Putamen (tissue), 1 donor: ENCODE results near the gene VPS13A.
"Not testable (repeated sequence)": the region's sequence is repeated elsewhere in the genome, so short reads cannot be mapped to it uniquely, and the experiment has no call there.

ENCODE experiments used
- DNase-seq: peaks from one replicate; pipeline ENCODE4 v3.0.0-alpha.2; 2016; ENCODE audit warnings: low spot score

The VPS13A gene

DNA sequence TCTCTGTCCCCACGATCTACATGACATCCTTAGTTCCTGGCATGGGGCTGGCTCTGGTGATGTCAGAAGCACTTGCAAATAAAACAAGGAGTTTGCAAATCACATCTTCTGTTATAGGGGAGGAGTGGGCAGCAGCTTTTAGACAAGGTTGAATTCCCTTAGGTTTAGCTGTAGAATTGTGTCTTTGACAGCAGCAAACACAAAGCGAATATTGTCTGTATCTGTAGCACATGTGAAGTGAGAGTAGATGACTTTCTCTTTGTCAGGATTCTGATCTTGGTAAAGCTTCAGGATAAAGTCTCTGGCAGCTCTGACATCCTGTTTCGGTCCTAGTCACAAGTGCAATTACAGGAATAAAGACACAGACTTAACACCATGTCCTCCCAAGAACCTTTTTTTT lies 246.5 kb downstream of the VPS13A start:
- no peak for DNase-seq

DNA sequence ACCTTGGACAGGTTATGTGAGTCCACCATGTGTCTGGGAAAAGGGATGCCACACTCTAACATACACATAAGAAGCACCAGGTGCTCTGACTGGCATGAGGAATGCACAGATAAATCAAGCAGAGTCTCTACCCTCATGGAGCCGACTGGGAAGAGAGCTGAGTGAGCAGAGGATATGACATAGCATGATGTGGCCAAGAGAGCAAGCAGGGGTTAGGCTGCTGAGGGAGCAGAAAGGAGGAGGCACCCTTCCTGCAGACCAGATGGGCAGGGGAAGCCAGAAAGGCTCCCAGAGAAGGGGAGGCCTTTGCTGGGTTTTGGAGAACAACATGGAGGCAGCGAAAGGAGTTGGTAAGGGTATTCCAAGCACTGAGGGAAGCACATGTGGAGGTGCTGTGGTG lies 247.7 kb downstream of the VPS13A start:
- no peak for DNase-seq

DNA sequence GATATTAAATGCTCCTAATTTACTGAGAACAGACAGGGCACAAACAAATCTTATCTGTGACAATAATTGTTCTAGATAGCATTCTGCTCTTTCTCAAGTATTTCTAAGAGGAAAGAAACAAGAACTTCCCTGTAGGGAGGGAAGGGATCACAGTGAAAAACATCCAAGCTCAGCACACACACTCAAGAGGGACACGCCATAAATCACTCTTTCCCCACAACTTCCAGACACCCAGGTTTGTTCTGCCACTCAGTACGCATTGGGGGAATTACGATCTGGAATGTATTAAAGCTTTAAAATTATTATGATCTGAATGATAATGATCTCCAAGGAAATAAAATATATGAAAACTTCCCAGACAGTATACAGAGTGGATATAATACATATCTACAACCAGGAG lies 249.4 kb downstream of the VPS13A start:
- no peak for DNase-seq

DNA sequence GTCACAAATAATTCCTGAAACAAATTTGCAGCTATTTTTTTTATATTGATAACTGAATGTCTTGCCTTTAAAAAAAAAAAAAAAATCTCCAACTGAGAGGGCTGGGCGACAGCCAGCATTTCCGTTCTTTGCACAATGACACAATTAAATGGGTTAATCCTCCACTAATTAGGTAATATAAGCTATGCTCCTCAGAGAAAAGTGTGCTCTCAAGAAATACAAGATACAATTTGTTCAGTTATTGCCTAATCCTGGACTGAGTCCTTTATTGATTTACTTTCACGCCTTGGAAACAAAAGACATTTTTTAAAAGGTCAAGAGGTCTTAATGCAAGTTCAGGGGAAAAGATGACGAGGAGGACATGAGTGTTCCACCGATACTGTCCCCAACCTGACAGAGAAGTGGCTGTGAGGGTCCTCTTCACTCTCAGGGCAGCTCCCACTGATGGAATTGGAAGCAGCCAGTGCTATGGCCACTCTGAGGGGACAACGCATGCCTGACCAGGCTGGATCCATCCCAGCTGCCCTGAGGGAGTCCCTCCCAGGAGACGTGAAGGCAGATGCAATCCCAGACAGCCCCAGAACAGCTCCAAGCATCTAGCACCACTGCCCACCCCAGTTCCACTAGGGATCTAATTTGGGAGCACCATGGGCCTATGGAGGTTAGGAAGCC lies 250.1 kb downstream of the VPS13A start:
- DNase-seq = no peak

DNA sequence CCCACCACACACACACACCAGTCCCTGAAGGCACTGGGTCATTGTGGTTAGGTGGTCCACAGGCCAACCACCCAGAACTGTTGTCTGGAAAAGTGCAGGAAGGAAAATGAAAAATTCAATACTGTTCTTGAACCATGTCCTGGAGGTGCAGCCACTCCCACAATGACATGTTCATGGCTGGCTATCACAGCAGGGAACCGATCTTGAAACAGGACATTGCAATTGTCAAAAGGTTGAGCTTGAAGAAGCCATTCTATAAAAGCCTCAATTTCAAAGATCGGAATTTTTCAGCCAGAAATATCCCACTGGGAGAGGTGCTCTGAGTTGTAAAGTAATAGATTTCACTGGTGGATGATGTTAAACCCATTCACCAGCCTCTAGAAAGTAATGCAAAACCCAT lies 252.6 kb downstream of the VPS13A start:
- no peak for DNase-seq

DNA sequence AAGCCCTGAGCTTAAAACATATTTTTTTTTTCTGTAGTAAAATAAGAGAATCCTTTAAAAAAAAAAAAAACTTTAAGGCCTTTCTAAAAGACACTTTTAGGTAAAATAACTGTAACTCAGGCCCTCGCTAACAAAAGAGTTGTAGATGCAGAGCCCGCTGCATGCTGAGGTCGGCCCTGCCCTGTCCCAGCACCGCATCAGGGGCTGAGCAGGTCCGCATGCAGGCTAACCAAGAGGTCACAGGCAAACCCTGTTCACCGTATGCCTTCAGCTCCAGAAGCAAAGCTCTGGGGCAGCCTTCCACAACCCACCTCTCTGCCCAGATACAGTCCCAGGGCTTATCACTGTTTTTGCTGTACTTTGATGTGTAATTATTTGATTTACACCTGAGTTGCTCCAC lies 254.7 kb downstream of the VPS13A start:
- no peak for DNase-seq

DNA sequence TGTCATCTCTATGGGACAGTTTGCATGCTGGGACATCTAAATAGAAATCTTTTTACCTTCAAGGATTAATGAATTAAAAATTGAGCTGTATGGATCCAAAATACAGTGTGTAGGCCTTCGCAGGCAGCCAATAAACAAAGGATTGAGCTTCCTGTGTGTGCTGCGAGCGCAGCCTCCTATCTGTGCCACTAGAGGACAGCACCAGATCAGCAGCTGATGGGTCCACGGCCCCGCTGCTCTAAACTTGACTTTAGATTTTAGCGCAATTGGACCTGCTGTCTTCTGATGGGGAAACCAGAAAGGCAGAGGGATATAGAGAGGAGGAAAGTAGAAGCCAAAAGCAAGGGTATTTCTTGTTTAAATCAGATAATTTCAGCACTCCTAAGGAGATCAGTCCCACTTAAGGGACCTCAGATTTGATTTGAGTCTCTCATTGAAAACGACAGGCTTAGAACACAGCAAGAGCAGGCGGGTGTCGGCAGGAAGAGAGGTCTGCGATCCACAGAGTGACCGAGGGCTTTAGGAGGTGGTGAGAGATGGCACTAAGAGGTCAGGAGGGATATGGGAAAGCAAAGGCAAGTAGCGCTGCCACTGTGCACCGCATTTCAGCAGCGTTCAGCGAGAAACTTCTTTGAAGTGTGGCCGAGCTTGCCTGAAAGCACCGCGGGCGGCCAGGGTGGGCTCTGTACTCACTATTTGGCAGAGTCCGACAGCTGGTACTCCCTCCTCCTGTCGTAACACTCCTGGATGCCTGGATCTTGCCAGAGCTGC lies 256.5 kb downstream of the VPS13A start:
- DNase-seq = peak; percentile 74

DNA sequence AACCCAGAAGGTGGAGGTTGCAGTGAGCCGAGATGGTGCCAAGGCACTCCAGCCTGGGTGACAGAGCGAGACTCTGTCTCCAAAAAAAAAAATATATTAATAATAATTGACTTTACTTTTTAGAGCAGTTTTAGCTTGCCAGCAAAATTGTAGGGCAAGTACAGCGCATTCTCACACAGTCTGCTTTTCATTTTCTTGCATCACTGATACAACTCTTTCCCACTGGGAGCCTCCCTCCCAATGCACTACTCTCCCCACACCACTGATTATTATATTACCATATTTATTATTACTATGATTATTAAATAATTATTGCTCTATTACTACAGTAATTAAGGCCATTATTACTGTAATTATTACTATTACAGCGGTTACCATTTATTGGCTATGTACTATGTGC lies 257.9 kb downstream of the VPS13A start:
- no peak for DNase-seq

DNA sequence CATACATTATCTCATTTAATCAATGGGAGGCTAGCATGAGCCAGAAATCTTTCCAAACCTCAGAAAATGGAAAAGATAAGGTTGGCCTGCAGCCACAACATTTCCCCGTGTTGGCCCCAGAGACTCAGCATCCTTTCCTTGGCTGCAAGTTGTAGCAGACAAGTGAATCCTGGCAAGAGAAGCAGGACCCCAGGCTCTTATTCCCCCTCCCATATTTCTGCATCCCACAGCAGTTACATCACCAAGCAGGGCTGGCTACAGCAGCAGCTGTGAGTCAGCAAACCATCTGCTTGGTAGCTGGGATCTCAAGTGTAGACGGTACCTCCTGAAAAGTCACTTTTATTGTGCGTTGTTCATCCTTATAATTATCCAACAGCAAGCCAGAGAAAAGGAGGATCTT lies 258.4 kb downstream of the VPS13A start:
- no peak for DNase-seq

DNA sequence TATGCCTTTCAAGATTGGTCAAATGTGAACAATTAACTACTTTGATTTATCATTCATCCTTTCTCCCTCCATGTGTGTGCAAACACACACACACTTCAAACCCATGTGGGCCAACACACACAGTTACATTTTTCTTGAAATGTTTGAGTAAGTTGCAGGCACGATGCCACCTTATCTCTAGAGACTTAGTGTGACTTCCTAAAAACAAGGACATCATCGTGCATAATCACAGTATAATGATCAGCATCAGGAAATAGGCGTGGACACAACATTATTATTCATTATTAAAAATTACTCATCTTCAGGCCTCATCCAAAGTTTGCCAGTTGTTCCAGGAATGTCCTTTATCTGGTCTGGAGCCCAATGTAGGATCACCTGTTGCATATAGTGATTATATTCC lies 261.3 kb downstream of the VPS13A start:
- DNase-seq = no peak

DNA sequence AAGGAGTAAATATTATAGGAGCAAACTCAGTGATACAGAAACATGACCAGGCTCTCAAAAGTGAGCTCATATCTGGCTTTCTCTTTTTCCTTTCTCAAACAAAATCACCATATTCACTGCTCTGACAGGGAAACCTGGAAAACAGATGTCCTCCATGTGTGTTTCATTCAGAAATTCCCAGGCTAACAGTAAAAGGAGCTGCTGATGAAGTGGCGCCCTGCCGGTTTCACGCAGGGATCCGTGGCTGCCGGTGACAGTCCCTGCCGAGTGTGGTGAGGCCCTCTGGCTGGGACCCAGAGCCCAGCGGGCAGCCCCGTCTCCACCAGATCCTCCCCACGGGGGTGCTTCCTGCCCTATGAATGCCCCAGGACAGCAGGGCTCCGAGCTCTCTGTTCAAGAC lies 262.7 kb downstream of the VPS13A start:
- peak; percentile 28 for DNase-seq

DNA sequence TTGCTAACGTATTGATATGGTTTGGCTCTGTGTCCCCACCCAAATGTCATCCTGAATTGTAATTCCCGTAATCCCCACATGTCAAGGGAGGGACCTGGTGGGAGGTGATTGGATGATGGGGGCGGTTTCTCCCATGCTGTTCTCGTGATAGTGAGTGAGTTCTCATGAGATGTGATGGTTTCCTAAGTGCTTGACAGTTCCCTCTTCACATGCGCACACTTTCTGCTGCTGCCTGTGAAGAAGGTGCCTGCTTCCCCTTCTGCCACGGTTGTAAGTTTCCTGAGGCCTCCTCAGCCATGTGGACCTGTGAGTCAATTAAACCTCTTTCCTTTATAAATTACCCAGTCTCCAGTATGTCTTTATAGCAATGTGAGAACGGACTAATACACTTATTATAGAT lies 263.8 kb downstream of the VPS13A start:
- DNase-seq = not testable (repeated sequence)

DNA sequence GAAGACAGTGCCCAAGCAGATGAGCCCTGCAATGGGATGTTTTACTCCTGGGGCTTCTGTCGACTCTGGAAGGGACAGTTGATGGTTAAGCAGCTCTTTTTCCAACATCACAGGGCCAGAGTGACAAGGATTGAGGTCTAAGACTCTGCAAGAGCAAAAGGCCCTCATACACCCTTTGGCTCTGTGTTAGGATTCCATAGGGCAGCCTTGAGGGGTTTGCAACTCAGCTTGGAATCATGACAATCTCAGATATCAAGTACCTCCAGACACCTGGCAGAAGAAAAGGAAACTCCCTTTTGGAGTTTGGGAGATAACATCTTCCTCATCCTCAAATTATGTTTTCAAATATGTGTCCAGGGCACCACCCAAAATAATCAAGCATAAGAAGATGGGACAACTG lies 265.1 kb downstream of the VPS13A start:
- DNase-seq = no peak

DNA sequence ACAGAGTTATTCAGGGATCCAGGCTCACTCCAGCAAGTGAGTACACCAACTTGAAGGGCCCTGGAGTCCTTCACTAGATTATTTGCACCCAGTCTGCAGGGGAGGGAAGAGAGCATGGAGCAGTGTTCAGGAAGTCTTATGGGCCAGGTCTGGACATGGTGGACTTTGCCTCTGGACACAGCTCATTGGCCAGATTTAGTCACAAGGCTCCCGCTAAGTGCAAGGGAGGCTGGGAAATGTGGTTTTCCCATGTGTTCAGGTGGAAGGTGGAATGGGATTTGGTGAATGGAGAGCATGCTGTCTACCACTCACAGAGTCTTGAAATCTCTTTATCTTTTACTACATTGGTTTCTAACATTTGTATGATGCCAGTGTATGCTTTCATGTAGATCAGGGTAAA lies 270.3 kb downstream of the VPS13A start:
- DNase-seq = no peak

DNA sequence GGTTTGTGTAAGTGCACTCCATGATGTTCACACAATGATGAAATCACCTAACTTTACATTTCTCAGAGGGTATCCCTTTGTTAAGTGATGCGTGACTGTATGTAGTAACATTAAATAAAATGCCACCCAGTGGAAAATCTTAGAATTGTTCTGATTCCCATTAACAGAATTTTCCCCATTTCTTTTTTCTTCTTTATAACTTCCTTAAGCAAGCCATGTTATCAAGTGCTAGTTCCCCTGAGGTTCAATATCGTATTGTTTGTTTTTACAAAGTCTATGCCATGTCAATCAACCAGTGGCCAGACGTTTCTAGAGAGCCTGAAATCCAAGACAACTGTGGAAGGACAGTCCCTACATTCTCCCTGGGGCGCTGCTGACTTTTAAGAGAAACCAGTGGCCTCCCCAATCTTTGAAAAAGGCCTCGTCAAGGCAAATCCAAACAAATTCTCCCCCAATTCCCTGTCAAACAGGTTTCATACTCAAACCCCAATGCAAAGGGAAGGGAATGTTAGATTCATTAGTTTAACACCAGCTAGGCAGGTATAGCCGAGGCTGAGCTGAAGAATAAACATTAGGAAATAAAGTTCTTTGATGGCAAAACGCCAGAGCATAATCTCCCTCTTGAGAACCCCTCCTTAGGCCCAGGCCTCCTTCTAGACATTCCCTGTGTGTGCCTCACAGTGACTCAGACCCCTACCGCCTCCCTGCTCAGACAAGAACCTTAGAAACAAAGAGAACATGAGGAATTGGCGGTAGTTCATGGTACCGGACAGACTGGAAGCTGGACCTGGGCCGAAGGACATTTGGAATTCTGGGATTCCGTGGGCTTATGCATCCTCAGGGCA lies 272.1 kb downstream of the VPS13A start:
- no peak for DNase-seq

DNA sequence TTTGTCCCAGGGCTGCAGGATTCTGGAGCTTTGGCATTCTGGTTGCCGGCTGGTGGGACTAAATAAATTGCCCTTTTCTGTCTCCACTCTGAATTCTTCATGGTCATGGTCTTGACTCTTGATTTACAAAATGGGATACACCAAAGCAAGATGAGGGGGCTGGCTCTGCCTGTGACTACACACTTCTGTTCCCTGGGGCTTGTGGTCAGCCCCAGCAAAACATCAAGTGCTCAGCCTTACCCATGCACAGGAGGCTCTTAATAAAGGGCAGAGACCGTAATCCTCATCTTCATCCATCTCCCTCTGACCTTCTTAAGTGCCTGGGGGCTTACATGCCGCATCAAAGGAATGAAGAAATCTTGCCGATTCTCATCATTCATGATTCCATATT lies 272.7 kb downstream of the VPS13A start:
- no peak for DNase-seq

DNA sequence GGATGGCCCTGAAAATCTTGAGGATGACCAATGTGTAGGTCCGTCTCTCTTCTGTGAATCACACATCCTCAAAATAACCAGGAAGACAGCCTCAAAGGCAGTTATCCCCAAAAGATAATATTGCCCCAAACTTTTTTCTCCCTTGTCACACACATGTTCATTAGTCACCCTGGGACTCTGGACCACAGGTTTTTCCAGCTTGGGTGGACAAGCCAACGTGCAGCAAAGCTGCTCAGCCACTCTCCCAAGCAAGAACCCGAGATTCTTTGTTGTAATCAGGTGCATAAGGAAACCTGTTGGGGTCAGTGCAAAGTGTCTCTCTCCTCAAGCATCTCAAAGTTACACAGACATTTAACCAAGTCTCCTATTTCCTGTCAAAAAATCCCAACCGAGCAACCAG lies 274.2 kb downstream of the VPS13A start:
- DNase-seq = no peak

DNA sequence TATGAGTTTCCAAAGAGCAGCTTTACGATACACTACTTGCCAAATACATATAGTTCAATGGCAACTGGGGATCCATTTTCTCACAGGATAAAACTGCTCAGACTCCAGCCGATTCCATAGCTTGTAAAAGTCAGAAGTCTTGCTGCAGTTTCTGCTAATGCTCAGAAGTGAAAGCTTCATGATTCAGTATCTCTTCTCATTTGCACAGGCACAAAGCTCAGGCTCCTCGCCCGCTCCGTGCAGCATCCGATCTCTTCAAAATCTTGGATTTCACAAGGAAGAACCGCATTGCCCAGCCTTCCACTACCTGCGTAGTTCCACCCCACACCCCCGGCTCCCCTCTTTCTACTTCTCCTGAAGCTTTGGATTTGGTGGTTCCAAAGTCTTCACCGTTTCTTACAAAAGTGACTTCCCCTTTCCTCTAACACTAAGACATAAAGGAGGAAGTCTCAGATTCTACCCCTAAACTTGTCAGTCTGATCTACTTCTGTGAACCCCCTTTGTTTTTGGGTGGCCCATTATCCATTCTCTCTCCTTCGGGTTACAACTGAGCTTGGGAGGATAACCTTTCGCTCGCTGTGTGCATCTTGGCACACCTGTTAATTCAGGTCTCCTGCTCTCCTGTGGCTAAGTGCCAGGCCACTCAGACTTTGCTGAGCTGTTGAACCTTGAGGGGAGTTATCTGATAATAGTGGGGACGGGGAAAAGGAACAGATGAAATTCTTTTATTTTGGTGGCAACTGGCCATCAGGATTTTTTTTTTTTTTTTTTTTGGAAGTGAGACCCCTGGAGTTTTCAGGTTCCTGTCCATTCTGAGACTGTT lies 276.7 kb downstream of the VPS13A start:
- DNase-seq = no peak

DNA sequence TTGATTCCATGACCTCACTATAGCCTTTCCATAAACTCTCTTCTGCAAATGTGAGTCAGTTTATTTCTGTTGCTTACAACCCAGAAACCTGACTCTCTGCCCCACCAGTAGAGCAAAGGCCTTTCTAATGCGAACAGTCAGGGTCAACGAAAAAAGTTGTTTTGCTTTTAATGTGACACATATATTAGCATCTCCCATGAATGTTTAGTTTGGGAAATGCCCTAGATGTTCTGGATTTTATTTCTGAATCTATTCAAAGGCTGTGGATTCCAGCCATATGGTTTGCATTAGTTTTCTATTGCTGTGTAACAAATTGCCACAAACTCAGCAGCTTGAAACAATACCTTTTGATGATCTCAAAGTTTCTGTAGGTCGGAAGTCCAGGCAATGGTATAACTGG lies 277.3 kb downstream of the VPS13A start:
- DNase-seq = no peak

DNA sequence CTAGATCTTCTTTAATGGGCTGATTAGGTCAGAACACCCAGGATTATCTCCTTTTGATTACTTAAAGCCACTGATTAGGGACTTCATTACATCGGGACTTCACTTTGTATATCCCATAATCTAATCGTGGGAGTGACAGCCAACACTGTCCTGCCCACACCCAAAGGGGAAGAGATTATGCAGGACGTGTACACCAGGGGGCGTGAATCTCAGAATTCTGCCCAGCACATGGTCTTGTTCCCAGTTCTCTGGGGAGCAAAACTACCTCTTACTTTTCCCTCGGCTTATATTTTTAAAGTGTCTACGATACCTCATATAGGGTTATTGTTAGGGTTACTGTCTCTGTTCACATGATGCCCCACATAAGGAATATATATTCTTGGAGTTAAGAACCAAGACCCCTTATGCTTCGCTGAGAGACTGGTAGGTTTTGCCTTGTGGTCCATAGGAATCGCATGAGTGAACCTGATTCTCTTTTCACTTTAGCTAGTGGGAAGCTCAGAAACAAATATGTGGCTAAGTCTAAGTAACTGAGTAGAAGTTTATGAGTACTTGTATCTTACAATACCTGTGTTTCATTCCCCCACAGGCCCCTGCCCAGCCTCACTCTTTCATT lies 278.1 kb downstream of the VPS13A start:
- no peak for DNase-seq

DNA sequence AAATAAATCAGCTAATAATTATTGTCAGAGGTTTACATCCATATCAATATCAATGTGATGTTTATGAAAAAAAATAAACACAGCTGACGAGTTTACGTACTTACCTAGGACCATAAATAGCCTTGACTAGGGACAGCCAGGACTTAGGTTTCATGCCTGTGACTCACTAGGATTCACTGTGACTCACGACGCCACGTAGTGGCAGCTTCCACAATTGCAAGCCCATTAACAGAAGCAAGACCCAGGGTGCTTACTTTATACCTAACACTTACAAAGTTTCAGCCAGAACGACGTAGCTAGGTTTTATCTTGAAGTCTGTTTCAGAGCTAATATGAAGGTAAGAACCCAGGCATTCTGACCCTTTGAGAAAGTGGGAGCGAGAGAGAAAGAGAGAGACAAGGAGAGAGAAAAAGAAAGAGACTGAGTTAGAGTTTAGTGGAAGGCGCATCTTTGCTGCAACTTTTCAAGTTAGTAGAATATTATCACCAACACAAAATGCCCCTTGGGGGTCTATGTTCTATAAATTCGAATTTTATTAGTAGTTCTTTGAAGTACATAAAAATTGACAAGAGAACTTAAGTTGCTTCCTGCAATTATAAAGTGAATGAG lies 279.6 kb downstream of the VPS13A start:
- DNase-seq = peak; percentile 83
